ENCODE data around the gene BRD4.

The BRD4 gene

DNA sequence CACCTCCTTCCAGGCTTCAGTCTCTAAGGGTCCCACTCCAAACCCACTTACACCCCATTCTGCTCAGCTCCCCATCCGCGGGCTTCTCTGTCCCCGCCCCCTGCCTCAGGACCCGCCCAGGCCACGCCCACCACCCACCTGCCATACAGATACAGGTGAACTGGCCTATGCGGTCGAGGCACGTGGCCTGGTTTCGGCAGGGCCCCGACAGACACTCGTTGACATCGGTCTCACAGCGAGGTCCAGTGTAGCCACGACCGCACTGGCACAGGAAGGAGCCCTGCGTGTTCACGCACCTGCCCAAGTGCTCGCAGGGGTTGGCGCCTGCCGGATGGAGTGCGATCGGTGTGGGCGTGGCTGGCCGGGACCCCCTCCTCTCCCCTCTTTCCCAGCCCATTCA, 143.5 kb downstream of the BRD4 start:
- no peak for DNase-seq

GRCh38 chr19:15187026-15188007, 145.0 kb downstream of the BRD4 start:
- no peak for DNase-seq

Measured in effector CD8-positive, alpha-beta T cell (primary cell).